ENCODE data around the gene TBL1X. TPM values are rescaled to one million over a fixed set of nuclear protein-coding genes. Genes with fewer than 3 reads are reported as not detected.

Gene TBL1X
- polyA plus RNA-seq, 4 donors: 25.1 to 28.0 (median 27.7) TPM

- no peak for DNase-seq (ENCODE audit: low read depth in 4 of 4, low spot score in 2 of 4)
Observed at GRCh38 chrX:9576059-9576458, 111.2 kb downstream of the TBL1X start.

- no peak for DNase-seq (ENCODE audit: low read depth in 4 of 4, low spot score in 2 of 4)
Observed at GRCh38 chrX:9577555-9577954, 112.7 kb downstream of the TBL1X start.

DNA sequence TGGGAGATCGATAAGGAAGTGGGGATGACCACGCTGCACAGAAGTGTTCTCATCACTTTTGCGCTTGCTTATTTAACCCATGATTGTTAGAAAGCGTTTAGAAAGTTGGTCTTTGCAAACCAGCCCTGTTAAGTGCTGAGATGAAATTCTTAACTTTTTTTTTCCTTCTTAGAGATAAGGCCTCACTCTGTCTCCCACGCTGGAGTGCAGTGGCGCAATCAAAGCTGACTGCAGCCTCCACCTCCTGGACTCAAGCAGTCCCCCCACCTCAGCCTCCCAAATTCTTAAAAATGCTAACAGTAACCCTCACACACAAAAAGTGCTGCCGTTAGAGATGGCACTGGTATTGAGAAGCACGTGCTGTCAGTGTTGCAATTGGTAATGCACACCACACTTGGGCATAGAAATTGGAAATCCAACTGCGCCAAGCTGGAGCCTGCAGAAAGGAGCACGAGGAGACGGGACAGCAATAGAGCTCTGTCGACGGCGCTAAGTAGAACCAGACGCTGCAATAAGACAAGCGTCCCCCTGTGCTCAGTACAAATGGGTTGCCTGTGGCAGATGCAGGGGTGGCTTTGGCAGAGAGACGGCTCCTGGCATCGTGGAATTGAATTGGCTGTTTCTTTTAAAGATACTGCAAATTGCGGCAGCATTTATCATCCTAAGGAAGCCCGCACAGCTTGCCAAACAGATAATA, 113.4 kb downstream of the TBL1X start:
- no peak for DNase-seq (ENCODE audit: low read depth in 4 of 4, low spot score in 2 of 4)

DNA sequence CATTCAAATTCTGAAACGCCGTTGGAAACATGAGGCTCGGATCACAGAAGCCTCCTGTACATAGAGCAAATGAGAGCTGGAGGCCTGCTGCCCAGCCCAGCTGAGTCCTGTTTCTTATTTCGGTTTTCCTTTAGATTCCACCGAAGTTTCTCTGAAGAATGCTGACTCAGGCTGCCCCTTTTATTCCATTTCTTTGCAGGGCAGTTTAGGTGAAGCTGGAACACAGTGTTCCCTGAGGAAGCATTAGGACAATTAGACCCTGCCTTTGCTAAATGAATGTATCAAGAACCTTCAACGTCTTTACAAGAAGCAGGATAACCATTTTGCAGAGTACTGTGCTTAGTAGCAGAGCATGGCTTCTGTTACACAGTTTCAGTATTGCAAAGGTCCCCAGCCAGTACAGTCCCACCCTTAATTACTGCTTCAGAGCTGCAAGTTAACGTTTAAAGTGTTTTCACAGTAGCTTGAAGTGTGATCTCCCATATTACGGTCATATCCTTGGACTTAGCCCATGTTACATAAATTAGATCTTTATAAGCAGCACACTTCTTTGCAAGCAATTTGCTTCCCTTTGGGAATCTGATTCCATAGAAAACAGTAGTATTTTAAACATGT, 117.0 kb downstream of the TBL1X start:
- DNase-seq (ENCODE audit: low read depth in 4 of 4, low spot score in 2 of 4): no peak

GRCh38 chrX:9582956-9583355, 118.1 kb downstream of the TBL1X start:
- no peak for DNase-seq (ENCODE audit: low read depth in 4 of 4, low spot score in 2 of 4)

- DNase-seq (ENCODE audit: low read depth in 4 of 4, low spot score in 2 of 4): no peak
Observed at GRCh38 chrX:9586992-9587392, 122.1 kb downstream of the TBL1X start.

GRCh38 chrX:9587642-9588041, 122.8 kb downstream of the TBL1X start:
- no peak for DNase-seq (ENCODE audit: low read depth in 4 of 4, low spot score in 2 of 4)

DNA sequence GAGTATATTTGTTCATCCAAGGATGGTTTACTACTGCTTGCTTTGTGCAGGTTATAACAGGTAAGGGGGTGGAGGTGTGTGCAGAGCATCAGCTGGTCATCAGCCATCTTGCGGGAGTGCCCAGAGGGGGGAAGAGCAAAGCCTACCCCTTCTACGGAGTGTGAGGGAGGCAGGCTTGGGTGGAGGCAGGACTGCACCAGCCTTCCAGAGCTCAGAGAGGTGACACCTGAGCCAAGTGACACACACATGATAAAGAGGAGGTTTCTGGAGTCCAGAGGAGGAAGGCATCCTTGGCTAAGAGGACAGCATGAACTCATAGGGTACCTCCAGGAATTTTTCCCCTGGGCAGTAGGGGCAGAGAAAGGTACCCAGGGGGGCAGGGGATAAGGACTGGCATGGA, 126.6 kb downstream of the TBL1X start:
- DNase-seq (ENCODE audit: low read depth in 4 of 4, low spot score in 2 of 4): no peak

GRCh38 chrX:9593756-9594155, 128.9 kb downstream of the TBL1X start:
- no peak for DNase-seq (ENCODE audit: low read depth in 4 of 4, low spot score in 2 of 4)

- no peak for DNase-seq (ENCODE audit: low read depth in 4 of 4, low spot score in 2 of 4)
Observed at GRCh38 chrX:9595174-9595573, 130.3 kb downstream of the TBL1X start.

DNA sequence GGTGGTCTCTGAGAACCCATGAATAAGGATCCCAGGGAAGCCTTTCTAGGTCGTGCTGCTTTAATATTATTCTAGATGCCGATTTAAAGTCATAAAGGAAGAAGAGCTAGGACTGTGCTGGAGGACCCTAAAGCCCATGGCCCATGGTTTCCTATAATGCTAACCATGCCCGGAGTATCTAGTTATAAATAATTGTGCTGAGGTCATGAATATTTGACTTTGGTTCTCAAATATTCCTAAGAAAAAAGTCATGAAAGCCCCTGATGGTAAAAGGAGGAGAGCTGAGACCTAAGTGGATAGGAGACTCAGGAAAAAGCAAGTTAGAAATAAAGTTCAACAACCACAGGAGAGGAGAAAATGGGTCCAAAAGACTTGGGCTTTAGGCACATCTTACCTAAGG, 132.0 kb downstream of the TBL1X start:
- DNase-seq (ENCODE audit: low read depth in 4 of 4, low spot score in 2 of 4): no peak

GRCh38 chrX:9597361-9598035, 132.6 kb downstream of the TBL1X start:
- DNase-seq (ENCODE audit: low read depth in 4 of 4, low spot score in 2 of 4): no peak

GRCh38 chrX:9598344-9598743, 133.5 kb downstream of the TBL1X start:
- DNase-seq (ENCODE audit: low read depth in 4 of 4, low spot score in 2 of 4): no peak

DNA sequence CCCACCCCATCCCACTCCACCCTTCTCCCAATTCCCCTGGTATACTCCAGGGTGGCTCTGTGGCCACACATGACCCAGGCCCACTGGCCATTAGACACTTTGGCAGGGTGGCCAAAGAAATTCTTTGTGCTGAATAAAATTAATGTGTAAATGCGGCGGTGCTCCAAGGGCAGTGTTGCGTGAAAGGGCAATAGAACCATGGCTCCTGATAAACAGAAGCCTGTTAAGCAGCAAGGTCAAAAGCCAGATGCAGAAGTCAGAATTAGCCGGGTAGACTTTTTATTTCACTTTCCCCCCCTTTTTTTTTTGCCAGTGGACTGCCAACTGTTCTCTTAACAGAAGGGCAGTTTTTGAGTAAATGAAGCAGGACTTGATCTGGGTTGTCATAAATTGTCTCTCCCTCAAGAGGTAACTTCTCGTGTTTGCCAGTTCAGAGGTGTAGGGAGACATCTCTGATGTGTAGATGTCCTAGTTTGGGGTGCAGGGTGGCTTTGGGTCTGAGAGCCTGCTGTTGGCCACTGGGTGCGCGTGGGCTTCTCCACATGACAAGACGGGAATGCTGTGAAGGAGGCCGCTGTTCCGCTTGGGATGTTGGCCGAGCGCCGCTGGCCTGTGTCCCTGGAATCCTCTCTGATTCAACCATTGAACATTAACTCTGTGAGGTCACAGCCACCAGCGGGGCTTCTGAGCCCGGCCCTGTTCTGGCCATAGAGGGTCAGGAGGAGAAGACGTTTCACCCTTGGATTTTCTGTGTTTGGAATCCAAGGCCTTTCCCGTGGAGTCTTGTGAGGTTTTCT, 139.5 kb downstream of the TBL1X start:
- DNase-seq (ENCODE audit: low read depth in 4 of 4, low spot score in 2 of 4): no peak

DNA sequence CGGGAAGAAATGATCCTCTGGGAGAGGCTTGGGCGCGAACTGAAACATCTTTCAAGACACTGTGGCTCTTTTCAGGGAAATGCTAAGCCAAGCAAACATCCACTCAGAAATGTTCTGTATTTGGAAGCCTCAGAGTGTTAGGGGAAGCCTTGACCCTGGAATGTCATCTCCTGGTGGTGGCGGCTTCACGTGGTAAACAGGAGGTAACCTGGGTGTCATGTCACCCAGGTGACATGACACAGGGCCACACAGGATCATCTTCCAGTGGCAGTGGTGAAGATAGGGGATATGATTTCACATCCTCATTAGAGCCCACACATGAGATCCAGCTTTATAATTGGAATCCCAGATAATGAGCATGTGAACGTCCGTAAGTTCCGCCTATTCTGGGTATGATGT, 140.0 kb downstream of the TBL1X start:
- no peak for DNase-seq (ENCODE audit: low read depth in 4 of 4, low spot score in 2 of 4)

- no peak for DNase-seq (ENCODE audit: low read depth in 4 of 4, low spot score in 2 of 4)
Observed at GRCh38 chrX:9605484-9605883, 140.6 kb downstream of the TBL1X start.

GRCh38 chrX:9606971-9607370, 142.1 kb downstream of the TBL1X start:
- no peak for DNase-seq (ENCODE audit: low read depth in 4 of 4, low spot score in 2 of 4)

DNA sequence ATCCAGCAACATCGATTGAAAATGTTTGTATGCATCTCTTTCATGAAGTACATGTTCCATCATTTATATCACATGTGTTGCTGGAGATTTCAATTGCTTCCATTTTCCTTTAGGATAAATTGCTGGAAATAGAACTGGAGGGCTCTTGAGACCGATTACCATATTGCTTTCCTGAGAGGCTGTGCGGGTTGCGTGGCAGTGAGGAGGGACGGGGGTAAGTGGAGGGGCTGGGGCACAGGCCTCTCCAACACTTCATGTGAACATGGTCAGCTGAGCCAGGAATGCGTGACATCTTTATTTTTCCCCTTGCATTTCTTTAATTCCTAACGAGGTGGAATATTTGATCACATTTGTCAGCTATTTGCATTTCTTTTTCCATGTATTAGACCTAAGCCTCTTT, 144.6 kb downstream of the TBL1X start:
- DNase-seq (ENCODE audit: low read depth in 4 of 4, low spot score in 2 of 4): no peak

DNA sequence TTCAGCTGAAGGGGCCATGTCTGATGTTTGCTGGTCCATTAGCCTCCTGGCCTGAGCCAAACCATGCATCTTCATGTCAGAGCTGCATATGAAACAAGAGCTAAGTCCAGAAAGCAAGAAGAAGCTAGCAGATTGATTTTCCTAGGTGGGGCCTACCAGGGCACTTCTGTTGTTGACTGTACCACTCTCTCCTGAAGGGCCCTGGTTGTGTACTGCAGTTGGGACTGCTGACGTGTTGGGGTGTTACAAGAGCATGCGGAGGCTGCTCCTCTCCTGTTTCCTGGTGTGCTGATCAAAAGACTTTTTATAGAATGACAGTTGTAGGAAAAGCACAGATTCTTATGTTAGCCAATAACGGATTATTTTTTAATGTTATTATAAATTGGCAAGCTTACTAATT, 145.1 kb downstream of the TBL1X start:
- DNase-seq (ENCODE audit: low read depth in 4 of 4, low spot score in 2 of 4): no peak

DNA sequence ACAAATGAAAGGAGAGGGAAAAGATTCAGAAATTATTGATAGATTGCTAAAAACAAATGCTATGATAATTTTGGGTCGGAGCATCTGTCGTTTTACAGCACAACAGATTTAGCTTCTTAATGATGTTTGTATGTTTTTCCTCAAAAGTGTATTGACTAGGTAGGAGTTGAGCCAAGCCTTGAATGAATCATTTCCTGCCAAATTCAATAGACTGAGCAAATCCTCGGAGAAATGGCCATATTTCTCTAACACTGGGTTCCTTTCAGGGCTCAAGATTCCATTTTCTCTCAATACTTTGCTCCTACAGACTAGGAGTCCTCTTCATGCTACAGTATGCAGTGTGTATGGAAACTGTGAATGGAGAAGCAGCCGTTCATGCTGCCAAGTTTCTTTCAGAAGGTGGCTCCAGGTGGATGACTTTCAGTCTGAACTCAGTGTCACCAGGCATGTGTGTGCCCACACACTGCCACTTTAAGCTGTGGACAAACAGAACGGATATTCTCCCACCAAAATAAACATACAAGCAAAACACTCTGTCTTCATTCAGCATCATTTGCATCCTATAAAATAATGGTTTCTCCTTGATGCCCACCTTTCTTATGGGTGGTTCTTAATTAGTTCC, 146.0 kb downstream of the TBL1X start:
- no peak for DNase-seq (ENCODE audit: low read depth in 4 of 4, low spot score in 2 of 4)

Measured in left renal cortex interstitium (tissue), 4 donors.